Testis (tissue), 2 donors: ENCODE results near the gene GOLPH3L.

Source experiments
- CTCF ChIP-seq, 3 experiments: fragments of 450-650 bp in 2 of 3; fragments of 200-600 bp in 1 of 3; sonication (generic) in 1 of 3; IDR thresholded peaks; one replicate each; pipeline ENCODE4 v1.5.1; 2016 to 2019; ENCODE audit warnings: antibody characterized with exemption in 3 of 3, mild to moderate bottlenecking in 2 of 3, moderate library complexity in 1 of 3
- POLR2A ChIP-seq: fragments of 450-650 bp; IDR thresholded peaks from one replicate; pipeline ENCODE4 v1.6.1; 2017; ENCODE audit warnings: antibody characterized with exemption, mild to moderate bottlenecking, moderate library complexity

GRCh38 chr1:150718225-150718891 lies 21.4 kb upstream of the GOLPH3L start:
- TF ChIP-seq CTCF (IDR thresholded peaks at IDR 0.05) (no peak), POLR2A (no peak)
